SK-N-SH treated with all-trans-retinoic acid at 6 μM for 48 hours (cell line): ENCODE results near the gene SLAMF1.

ENCODE experiments used
- ARNTL ChIP-seq: fragments of 450-650 bp; formaldehyde crosslinking; IDR thresholded peaks from 2 replicates; pipeline ENCODE4 v1.5.0; 2020; ENCODE audit warnings: low read depth, mild to moderate bottlenecking, moderate library complexity, borderline replicate concordance
- TCF4 ChIP-seq: fragments of 250-450 bp; sonication (Bioruptor Pico); IDR thresholded peaks from 2 replicates; pipeline ENCODE4 v1.8.0; 2021; ENCODE audit warnings: mild to moderate bottlenecking, moderate library complexity, borderline replicate concordance
- ZFP30 ChIP-seq: fragments of 450-650 bp; formaldehyde crosslinking; IDR thresholded peaks from 2 replicates; pipeline ENCODE4 v1.5.0; 2022; ENCODE audit warnings: mild to moderate bottlenecking, moderate library complexity

DNA sequence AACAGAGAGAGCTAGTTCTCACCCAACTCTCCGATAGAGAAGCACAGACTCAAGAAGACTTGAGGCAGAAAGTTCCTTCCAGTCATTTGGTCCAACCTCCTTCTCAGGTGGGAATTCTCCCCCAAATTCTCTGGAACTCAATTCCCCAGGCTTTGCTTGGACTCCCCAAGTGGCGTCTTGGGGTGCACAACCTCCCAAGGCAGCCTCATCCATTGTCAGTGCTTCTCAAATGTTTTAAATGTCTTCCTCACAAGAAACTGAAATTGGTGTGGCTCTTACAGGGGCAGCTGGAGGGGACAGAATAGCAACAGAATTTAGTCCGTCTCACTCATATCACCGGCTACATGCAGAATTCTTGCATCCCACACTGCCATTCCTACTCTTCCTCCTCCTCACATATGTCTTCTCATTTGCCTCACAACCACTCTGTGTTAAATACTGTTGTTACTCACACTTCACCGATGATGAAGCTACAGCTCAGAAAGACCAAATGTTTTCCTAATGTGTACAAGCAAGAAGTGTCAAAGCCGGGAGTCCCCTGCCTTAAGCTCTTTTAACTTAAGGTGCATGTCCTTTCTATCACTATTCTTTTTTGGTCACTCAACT, 34.1 kb downstream of the SLAMF1 start:
- TF ChIP-seq TCF4 (CRISPR knock-in tag), result no peak
- TF ChIP-seq ZFP30 (CRISPR knock-in tag), result no peak
- no peak for TF ChIP-seq ARNTL
